ENCODE measurements around the gene PIK3CG. TPM values are rescaled to one million over a fixed set of nuclear protein-coding genes. Genes with fewer than 3 reads are reported as not detected.

The PIK3CG gene
- total RNA-seq, 1 experiment from 2014 or later = 0.05 TPM

DNA sequence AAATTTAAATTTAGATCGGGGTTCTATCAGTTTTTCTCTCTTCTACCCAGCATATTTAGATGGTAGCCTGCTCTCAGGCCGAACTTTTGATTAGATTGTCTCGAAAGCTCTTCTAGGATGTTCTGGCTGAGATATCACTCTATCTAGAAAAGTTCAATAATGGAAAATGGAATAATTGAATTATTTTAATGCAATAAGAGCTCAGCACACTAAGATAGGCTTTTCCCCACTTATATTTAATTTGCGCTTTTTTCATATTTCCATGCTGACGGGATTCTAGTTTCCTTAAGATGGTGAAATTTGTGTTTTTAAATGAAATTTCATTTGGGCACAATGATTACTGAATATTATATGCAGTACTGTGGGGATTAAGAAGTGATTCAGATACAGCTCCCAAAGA, 73.7 kb downstream of the PIK3CG start:
- Histone ChIP-seq H3K27me3 (ENCODE audit: insufficient read depth, low read length) (no peaks in the 10 kb centered on the region), H3K4me2 (ENCODE audit: low read length) (no peak overlapping the region), H3K9ac (ENCODE audit: low read length) (no peak overlapping the region), H3K4me1 (ENCODE audit: control insufficient read depth in 1 of 2, insufficient read depth in 2 of 2, low read length in 2 of 2) (no peaks in the 10 kb centered on the region), H3K9me3 (ENCODE audit: control insufficient read depth in 1 of 2, insufficient read depth in 1 of 2, low read depth in 1 of 2, low read length in 2 of 2) (no peaks in the 10 kb centered on the region), H3K9me2 (ENCODE audit: insufficient read depth) (no peaks in the 10 kb centered on the region), H3K27ac (ENCODE audit: low read depth, low read length) (no peak overlapping the region), H3K79me2 (ENCODE audit: insufficient read depth, low read length) (no peaks in the 10 kb centered on the region), H4K20me1 (ENCODE audit: insufficient read depth) (no peaks in the 10 kb centered on the region), H2AFZ (ENCODE audit: low read depth, low read length, poor library complexity, severe bottlenecking) (no peak overlapping the region), H3K4me3 (replicated peaks in 1 of 2; ENCODE audit: low read depth in 1 of 2, low read length in 2 of 2) (no peak overlapping the region), H3K36me3 (ENCODE audit: control insufficient read depth in 1 of 2, insufficient read depth in 2 of 2, low read length in 2 of 2) (no peaks in the 10 kb centered on the region)
- no peak for DNase-seq (ENCODE audit: low read depth, low spot score)
- BruUV-seq (replicated peaks) = no TSS peak
- no peak for TF ChIP-seq FOSL1 (IDR thresholded peaks at IDR 0.05; ENCODE audit: low read depth)
- TF ChIP-seq RAD21 (IDR thresholded peaks at IDR 0.05; ENCODE audit: low read depth) = no peak
- TF ChIP-seq CEBPB (IDR thresholded peaks at IDR 0.05; ENCODE audit: low read depth) = no peak
- TF ChIP-seq, protein P1, sequence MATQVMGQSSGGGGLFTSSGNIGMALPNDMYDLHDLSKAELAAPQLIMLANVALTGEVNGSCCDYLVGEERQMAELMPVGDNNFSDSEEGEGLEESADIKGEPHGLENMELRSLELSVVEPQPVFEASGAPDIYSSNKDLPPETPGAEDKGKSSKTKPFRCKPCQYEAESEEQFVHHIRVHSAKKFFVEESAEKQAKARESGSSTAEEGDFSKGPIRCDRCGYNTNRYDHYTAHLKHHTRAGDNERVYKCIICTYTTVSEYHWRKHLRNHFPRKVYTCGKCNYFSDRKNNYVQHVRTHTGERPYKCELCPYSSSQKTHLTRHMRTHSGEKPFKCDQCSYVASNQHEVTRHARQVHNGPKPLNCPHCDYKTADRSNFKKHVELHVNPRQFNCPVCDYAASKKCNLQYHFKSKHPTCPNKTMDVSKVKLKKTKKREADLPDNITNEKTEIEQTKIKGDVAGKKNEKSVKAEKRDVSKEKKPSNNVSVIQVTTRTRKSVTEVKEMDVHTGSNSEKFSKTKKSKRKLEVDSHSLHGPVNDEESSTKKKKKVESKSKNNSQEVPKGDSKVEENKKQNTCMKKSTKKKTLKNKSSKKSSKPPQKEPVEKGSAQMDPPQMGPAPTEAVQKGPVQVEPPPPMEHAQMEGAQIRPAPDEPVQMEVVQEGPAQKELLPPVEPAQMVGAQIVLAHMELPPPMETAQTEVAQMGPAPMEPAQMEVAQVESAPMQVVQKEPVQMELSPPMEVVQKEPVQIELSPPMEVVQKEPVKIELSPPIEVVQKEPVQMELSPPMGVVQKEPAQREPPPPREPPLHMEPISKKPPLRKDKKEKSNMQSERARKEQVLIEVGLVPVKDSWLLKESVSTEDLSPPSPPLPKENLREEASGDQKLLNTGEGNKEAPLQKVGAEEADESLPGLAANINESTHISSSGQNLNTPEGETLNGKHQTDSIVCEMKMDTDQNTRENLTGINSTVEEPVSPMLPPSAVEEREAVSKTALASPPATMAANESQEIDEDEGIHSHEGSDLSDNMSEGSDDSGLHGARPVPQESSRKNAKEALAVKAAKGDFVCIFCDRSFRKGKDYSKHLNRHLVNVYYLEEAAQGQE (IDR thresholded peaks at IDR 0.05; ENCODE audit: low read depth) = no peak
- ATAC-seq = no peak
- intact Hi-C loops (cut with micrococcal nuclease) = no loop called here
- CTCF ChIA-PET = interaction anchor here (1.2 kb wide), 1 partner anchor 9 kb away, joined by 4 read pairs; no protein-coding TSS in a partner anchor
- POLR2A ChIA-PET = no interaction called here
- RAD21 ChIA-PET (ENCODE audit: low non-redundant PET in 1 of 2, low total read pairs in 2 of 2, uncharacterized antibody in 2 of 2, unreplicated experiment in 2 of 2) = no interaction called here

- CTCF ChIA-PET = no interaction called here
- no peak for TF ChIP-seq ZBTB33 (IDR thresholded peaks at IDR 0.05; ENCODE audit: extremely low read depth, insufficient replicate concordance, low read length)
- TF ChIP-seq, protein P1 (IDR thresholded peaks at IDR 0.05; ENCODE audit: low read depth) = no peak
- no peak for TF ChIP-seq POLR2AphosphoS5 (IDR thresholded peaks at IDR 0.05; ENCODE audit: low read depth, low read length)
- no peak for TF ChIP-seq JUND (IDR thresholded peaks at IDR 0.05)
- TF ChIP-seq SIN3A (IDR thresholded peaks at IDR 0.05; ENCODE audit: low read depth) = no peak
- TF ChIP-seq CEBPB (IDR thresholded peaks at IDR 0.05; ENCODE audit: low read depth) = no peak
- no peak for TF ChIP-seq MAX (IDR thresholded peaks at IDR 0.05)
Observed at GRCh38 chr7:106944035-106944665, 79.1 kb downstream of the PIK3CG start.

More at GRCh38 chr7:106944035-106944665, 79.1 kb downstream of the PIK3CG start:
- H2AFZ ChIP-seq (ENCODE audit: low read depth, low read length, poor library complexity, severe bottlenecking) = no peak overlapping the region
- no peak overlapping the region for H3K4me2 ChIP-seq (ENCODE audit: low read length)
- H3K27ac ChIP-seq (ENCODE audit: low read depth, low read length) = no peak overlapping the region
- ChIA-PET POLR2A (no interaction called here), RAD21 (ENCODE audit: low non-redundant PET in 1 of 2, low total read pairs in 2 of 2, uncharacterized antibody in 2 of 2, unreplicated experiment in 2 of 2) (no interaction called here)
- no peaks in the 10 kb centered on the region for H4K20me1 ChIP-seq (ENCODE audit: insufficient read depth)
- no peaks in the 10 kb centered on the region for H3K4me1 ChIP-seq (ENCODE audit: control insufficient read depth in 1 of 2, insufficient read depth in 2 of 2, low read length in 2 of 2)
- no peaks in the 10 kb centered on the region for H3K9me3 ChIP-seq (ENCODE audit: control insufficient read depth in 1 of 2, insufficient read depth in 1 of 2, low read depth in 1 of 2, low read length in 2 of 2)
- no peaks in the 10 kb centered on the region for H3K36me3 ChIP-seq (ENCODE audit: control insufficient read depth in 1 of 2, insufficient read depth in 2 of 2, low read length in 2 of 2)
- H3K9ac ChIP-seq (ENCODE audit: low read length) = no peak overlapping the region
- no peaks in the 10 kb centered on the region for H3K27me3 ChIP-seq (ENCODE audit: insufficient read depth, low read length)
- no peaks in the 10 kb centered on the region for H3K9me2 ChIP-seq (ENCODE audit: insufficient read depth)
- H3K4me3 ChIP-seq (replicated peaks in 1 of 2; ENCODE audit: low read depth in 1 of 2, low read length in 2 of 2) = no peak overlapping the region
- intact Hi-C loops (cut with micrococcal nuclease) = loop anchor here (10.0 kb wide), 1 partner anchor 781 kb away; no protein-coding TSS in a partner anchor
- BruUV-seq (replicated peaks) = no TSS peak
- no peak for DNase-seq (ENCODE audit: low read depth, low spot score)
- ATAC-seq = no peak
- H3K79me2 ChIP-seq (ENCODE audit: insufficient read depth, low read length) = no peaks in the 10 kb centered on the region

All from HCT116 (cell line).